ENCODE measurements around the gene PTPN20.
"Not testable (repeated sequence)": the region's sequence is repeated elsewhere in the genome, so short reads cannot be mapped to it uniquely, and the experiment has no call there.

Gene PTPN20

GRCh38 chr10:46960742-46961141, 49.5 kb downstream of the PTPN20 start:
- DNase-seq = not testable (repeated sequence)

DNA sequence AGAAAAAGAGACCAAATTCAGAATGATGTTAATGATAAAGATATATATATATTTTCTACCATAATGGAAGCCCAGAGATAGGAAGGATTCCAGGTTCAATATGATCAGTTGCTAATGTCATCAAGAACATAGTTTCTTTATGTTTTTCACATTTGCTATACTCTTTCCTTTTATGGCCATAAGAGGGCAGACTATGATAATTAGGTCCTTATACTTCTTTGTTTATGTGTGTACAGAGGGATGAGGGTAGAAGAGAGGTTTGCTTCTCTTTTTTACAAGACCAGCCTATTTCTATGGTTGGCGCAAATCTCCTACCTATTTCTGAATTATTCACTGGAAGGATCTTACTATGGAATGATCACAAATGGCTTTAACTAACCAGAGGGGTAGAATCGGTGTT, 52.1 kb downstream of the PTPN20 start:
- not testable (repeated sequence) for DNase-seq

DNA sequence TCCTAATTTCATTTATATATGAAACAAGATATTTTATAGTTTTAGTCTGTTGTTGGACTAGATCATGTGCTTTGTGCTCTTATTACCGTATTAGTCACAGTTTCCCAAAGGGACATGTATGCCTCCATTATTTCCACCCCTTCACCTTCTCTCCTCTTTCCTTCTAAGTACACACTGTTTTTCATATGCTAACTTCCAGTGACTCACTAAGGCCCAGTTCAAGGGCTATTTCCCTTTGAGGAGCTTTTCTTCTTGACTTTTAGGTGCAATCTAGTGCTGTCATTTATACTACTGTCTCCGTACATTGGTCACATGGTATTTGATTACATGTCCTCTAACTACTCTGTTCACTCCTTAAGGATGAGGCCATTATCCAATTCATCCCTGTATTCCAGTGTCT, 55.8 kb downstream of the PTPN20 start:
- DNase-seq = not testable (repeated sequence)

DNA sequence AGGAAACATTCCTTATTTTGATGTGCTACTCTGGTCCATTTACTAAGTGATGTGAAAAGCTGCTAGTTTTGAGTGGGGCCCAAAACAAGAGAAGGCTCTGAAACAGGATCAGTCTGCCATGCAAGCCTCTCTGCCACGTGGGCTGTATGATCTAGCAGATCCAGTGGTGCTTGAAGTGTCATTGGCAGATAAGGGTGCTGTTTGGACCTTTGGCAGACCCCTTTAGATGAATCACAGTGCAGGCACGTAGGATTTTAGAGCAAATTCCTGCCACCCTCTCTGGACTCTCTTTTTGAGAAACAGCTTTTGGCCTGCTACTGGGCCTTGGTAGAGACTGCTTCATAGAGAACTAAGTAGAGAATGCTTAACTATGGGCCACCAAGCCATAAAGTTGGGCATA, 69.0 kb downstream of the PTPN20 start:
- DNase-seq = not testable (repeated sequence)

- DNase-seq = not testable (repeated sequence)
Observed at GRCh38 chr10:46987233-46987924, 76.2 kb downstream of the PTPN20 start.

- DNase-seq = no peak
Observed at GRCh38 chr10:46992803-46993561, 81.8 kb downstream of the PTPN20 start.

DNA sequence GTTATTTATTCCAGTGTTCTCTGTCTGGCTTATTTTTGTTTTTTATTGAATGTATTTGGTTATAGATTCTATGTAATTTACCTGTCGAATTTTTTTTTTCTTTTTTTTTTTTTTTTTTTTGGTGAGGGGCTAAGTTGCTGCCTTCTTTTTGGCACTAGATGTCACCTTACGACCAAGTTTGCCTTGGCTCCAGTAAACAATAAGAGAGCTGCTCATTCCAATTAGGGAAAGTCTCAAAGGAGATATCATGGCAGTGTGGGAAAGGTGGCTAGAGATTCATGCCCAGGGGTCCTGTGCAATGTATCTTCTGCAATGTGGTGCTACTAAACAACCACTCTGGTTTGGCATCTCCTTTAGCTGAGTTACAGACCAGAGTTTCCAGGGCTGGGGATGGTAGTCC, 84.0 kb downstream of the PTPN20 start:
- no peak for DNase-seq

- DNase-seq = no peak
Observed at GRCh38 chr10:46998192-46998591, 87.0 kb downstream of the PTPN20 start.

- no peak for DNase-seq
Observed at GRCh38 chr10:46998595-46998994, 87.4 kb downstream of the PTPN20 start.

- DNase-seq = no peak
Observed at GRCh38 chr10:46999217-46999616, 88.0 kb downstream of the PTPN20 start.

- no peak for DNase-seq
Observed at GRCh38 chr10:47008769-47009168, 97.5 kb downstream of the PTPN20 start.

GRCh38 chr10:47009215-47009838, 98.1 kb downstream of the PTPN20 start:
- DNase-seq = no peak

DNA sequence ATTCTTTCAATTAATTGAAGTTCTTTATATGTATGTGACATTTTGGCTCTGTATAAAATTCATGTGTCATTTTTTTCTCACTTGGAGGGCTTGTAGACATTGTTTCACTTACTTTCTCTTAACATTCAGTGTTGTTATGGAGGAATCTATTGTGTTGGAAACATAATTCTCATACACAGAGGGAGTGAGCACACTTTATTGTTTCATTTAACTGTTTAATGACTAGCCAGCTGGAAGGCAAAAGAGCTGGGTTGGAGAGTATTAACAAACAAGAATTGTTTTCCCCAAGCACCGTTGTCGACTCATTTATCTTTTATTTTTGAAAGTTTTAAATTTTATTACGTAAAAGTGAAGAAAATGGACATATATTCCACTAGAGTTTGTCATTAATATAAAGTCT, 98.8 kb downstream of the PTPN20 start:
- DNase-seq = no peak

- no peak for DNase-seq
Observed at GRCh38 chr10:47012214-47012613, 101.0 kb downstream of the PTPN20 start.

DNA sequence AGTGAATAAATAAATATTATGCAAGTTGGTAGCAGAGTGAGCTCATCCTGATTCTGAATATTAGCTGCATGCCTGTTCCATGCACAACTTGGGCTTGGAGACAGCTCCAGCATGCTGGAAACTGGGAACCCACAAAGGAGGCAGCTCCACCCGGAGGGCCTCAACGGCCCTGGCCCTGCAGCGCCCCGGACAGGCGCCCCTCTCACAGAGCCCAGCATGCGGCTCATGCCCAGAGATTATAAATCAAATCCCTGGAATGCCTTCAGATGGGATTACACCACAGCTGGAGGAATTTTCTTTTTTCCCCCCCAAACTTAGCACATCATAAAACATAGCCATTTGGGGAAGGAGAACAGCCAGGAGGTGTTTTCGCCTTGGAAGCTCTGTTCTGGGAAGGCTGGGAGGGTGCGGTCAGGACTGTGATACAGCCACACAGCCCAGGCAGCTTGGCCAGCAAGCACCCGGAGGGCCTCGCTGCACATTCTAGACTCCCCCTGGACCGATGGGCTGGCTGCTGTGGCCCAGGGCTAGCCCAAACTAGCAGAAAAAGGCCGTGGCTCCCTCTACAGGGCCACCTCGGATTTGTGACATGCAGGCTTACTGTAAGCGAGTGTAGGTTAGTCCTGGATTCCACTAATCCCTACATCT, 102.4 kb downstream of the PTPN20 start:
- no peak for DNase-seq

DNA sequence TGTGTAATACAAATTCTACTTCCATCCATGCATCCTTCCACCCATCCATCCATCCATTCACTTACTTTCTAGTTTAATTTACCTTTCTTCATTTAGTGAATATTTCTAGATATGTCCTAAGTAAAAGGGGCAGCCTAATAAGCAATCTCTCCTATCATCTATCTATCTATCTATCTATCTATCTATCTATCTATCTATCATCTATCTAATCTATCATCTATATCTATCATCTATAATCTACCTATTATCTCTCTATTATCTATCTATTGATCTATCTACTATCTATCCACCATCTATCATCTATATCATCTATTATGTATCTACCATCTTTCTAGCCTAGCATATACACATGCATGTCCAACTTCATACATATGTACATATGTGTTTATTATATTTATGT, 104.2 kb downstream of the PTPN20 start:
- no peak for DNase-seq

DNA sequence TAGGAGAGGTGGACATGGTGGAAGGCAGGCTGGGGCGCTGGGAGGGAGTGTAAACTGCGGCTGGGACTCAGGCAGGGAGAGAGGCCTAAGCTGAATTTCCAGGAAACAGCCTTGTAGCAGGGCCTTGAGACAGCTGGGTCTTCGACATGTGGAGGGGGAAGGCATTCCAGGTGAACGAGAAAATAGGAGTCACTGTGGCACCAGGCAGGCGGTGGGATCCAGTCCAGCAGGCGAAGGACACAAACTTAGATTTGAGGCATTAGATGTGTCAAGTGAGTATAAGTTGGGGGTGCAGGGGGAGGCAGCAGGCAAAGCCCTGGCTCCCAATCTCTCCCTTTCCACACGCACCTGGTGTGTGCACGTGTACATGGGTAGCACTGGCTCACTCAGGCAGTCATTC, 105.3 kb downstream of the PTPN20 start:
- no peak for DNase-seq

DNA sequence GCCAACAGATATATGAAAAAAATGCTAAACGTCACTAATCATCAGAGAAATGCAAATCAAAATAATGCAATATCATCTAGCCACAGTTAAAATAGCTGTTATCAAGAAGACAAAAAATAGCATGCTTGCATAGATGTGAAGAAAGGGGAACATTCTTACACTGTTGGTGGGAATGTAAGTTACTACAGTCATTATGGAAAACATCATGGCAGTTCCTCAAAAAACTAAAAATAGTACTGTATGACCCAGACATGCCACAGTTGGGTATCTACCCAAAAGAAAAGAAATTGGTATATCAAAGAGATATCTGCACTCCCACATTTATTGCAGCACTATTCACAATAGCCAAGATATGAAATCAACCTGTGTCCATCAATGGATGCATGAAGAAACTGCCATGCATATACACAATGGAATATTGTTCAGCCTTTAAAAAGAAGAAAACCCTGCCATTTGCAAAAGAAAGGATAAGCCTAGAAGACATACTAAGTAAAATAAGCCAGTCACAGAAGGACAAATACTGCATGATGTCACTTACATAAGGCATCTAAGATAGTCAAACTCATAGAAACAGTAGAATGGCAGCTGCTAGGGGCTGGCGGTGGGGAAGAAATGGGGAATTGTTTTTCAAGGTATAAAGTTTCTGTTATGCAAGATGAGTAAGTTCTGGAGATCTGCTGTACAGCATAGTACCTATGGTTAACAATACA, 107.0 kb downstream of the PTPN20 start:
- DNase-seq = no peak

GRCh38 chr10:47019155-47020145, 108.2 kb downstream of the PTPN20 start:
- no peak for DNase-seq

GRCh38 chr10:47020471-47020870, 109.2 kb downstream of the PTPN20 start:
- DNase-seq = no peak

DNA sequence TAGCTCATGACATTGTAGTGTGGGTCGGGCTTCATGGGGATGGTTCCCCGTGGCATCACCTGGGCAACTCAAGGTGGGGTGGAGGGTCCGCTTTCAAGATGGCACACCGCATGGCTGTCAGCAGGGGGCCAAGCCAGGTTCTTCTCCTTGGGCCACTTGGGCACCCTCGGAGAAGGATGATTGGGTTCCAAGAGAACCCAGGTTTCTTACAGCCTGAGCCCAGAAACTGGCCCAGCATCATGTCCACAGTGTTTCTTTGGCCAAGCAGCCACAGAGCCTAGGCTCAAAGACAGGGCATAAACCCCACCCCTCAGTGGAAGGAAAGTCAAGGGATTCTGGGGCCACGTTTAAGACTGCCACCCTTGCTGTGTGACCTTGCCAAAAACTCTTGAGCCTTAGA, 110.6 kb downstream of the PTPN20 start:
- DNase-seq = no peak

All from CD4-positive, alpha-beta T cell treated with Interferon gamma for 1 hour (primary cell).